ENCODE results near the gene PTPRQ. TPM values are rescaled to one million over a fixed set of nuclear protein-coding genes. Genes with fewer than 3 reads are reported as not detected.

Gene PTPRQ
- total RNA-seq (1 to 10 TPM in 1 of 9 donors, under 1 TPM in 7, not detected in 1; 0.05 to 4.2 (median 0.36) TPM), polyA plus RNA-seq (under 1 TPM in 1 of 2 donors, not detected in 1; 0.07 TPM)
- long read RNA-seq, donor 1, result 0 reads
- long read RNA-seq, donor 2, result 0 reads
- long read RNA-seq, donor 3, partial matches to known transcripts, result 1 of 1 reads
- long read RNA-seq, donor 3, other reads (novel, unspliced or antisense), result 0 of 1 reads

GRCh38 chr12:80443974-80444666 lies at the start of gene PTPRQ:
PTPRQ (plus strand) TSS chr12:80444235; CDS start chr12:80444346, 111 bp downstream.
- H3K36me3 ChIP-seq, result no peaks in the 10 kb centered on the region
- no peak within 1 kb of the TSS for H3K27ac ChIP-seq
- H3K4me1 ChIP-seq, result peaks cover 0 to 6% (median 0%) of the 10 kb centered on the region in 12 donors
- TF ChIP-seq, protein P1, sequence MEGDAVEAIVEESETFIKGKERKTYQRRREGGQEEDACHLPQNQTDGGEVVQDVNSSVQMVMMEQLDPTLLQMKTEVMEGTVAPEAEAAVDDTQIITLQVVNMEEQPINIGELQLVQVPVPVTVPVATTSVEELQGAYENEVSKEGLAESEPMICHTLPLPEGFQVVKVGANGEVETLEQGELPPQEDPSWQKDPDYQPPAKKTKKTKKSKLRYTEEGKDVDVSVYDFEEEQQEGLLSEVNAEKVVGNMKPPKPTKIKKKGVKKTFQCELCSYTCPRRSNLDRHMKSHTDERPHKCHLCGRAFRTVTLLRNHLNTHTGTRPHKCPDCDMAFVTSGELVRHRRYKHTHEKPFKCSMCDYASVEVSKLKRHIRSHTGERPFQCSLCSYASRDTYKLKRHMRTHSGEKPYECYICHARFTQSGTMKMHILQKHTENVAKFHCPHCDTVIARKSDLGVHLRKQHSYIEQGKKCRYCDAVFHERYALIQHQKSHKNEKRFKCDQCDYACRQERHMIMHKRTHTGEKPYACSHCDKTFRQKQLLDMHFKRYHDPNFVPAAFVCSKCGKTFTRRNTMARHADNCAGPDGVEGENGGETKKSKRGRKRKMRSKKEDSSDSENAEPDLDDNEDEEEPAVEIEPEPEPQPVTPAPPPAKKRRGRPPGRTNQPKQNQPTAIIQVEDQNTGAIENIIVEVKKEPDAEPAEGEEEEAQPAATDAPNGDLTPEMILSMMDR (IDR thresholded peaks at IDR 0.05), result no peak
- TF ChIP-seq POLR2A (IDR thresholded peaks at IDR 0.05), result no peak
- no peaks in the 10 kb centered on the region for H3K27me3 ChIP-seq
- intact Hi-C loops (cut with DNase I), result no loop called here
- 68 to 80% (median 71%) methylated on average over 4 of the region's 4 CpGs for WGBS, 4 donors
- no peak within 1 kb of the TSS for H3K4me3 ChIP-seq
- ATAC-seq (no peak), DNase-seq (no peak)
- no peaks in the 10 kb centered on the region for H3K9me3 ChIP-seq

GRCh38 chr12:80400571-80400991 lies 43.5 kb upstream of the PTPRQ start:
- DNase-seq, result peak in 2 of 5 donors; percentile 5 to 21
- Histone ChIP-seq H3K27ac (no peak overlapping the region), H3K27me3 (peaks cover 0 to 17% (median 0%) of the 10 kb centered on the region in 9 donors), H3K4me3 (peak overlapping the region in 10 of 12 donors; percentile 1 to 48 (median 34)), H3K36me3 (no peaks in the 10 kb centered on the region), H3K9me3 (no peaks in the 10 kb centered on the region), H3K4me1 (no peaks in the 10 kb centered on the region)
- intact Hi-C loops (cut with DNase I), result no loop called here
- TF ChIP-seq, protein P1 (IDR thresholded peaks at IDR 0.05), result no peak
- no peak for TF ChIP-seq POLR2A (IDR thresholded peaks at IDR 0.05)
- peak in 3 of 4 donors; percentile 27 to 41 (median 39) for ATAC-seq
- 18 to 45% (median 24%) methylated on average over 19 to 20 of the region's 20 CpGs for WGBS, 4 donors

DNA sequence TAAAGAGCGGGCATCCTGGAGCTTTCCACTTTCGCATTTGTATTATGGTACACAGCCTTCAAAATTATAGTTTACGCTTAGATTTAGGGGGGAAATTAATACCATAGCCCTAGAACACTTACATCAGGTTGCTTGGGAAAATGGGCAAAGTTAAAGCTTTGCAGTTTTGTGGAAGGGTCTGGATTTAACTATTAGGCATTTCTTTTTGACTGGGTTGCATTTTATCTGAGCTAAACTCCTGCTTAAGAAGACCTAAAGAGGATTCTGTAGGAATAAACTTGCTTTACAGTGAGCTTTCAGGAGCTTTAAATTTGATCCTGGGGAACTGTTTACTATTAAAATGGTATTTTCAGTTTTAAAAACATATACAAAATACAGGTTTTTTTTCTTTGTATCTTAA lies 42.8 kb upstream of the PTPRQ start:
- Histone ChIP-seq H3K36me3 (no peaks in the 10 kb centered on the region), H3K27me3 (peaks cover 0 to 17% (median 0%) of the 10 kb centered on the region in 9 donors), H3K27ac (no peak overlapping the region), H3K9me3 (no peaks in the 10 kb centered on the region), H3K4me3 (peak overlapping the region in 1 of 12 donors; percentile 48), H3K4me1 (no peaks in the 10 kb centered on the region)
- TF ChIP-seq POLR2A (IDR thresholded peaks at IDR 0.05), result no peak
- TF ChIP-seq, protein P1 (IDR thresholded peaks at IDR 0.05), result no peak
- no peak for ATAC-seq
- no peak for DNase-seq
- 86 to 91% (median 89%) methylated on average over 3 of the region's 3 CpGs for WGBS, 4 donors
- intact Hi-C loops (cut with DNase I), result no loop called here

- 61 to 74% (median 67%) methylated on average over 2 of the region's 2 CpGs for WGBS, 4 donors
- Histone ChIP-seq H3K4me3 (no peak overlapping the region), H3K36me3 (no peaks in the 10 kb centered on the region), H3K27me3 (peaks cover 0 to 17% (median 0%) of the 10 kb centered on the region in 9 donors), H3K27ac (no peak overlapping the region), H3K9me3 (no peaks in the 10 kb centered on the region), H3K4me1 (no peaks in the 10 kb centered on the region)
- DNase-seq (no peak), ATAC-seq (no peak)
- intact Hi-C loops (cut with DNase I), result no loop called here
- TF ChIP-seq, protein P1 (IDR thresholded peaks at IDR 0.05), result no peak
- no peak for TF ChIP-seq POLR2A (IDR thresholded peaks at IDR 0.05)
Measured at GRCh38 chr12:80404629-80405028, 39.4 kb upstream of the PTPRQ start.
